CD4-positive, alpha-beta T cell treated with Interleukin-6 at 100 ng/mL for 8 hours (primary cell): ENCODE measurements around the gene RPL37A.
"Not testable (repeated sequence)": the region's sequence is repeated elsewhere in the genome, so short reads cannot be mapped to it uniquely, and the experiment has no call there.

Experiments
- DNase-seq: peaks from one replicate; pipeline ENCODE4 v3.0.0-alpha.2; 2020; ENCODE audit warnings: mixed read lengths, low spot score

The RPL37A gene

GRCh38 chr2:216517447-216518225 is 19.0 kb downstream of the RPL37A start:
- no peak for DNase-seq

GRCh38 chr2:216518566-216519119 is 20.0 kb downstream of the RPL37A start:
- not testable (repeated sequence) for DNase-seq

- DNase-seq = peak; percentile 34
These were observed 20.6 kb downstream of the RPL37A start for GRCh38 chr2:216519154-216519762.

GRCh38 chr2:216520112-216520511 is 21.5 kb downstream of the RPL37A start:
- no peak for DNase-seq

- DNase-seq = no peak
These were observed 24.4 kb downstream of the RPL37A start for GRCh38 chr2:216522892-216523502.

- no peak for DNase-seq
These were observed 27.3 kb downstream of the RPL37A start for GRCh38 chr2:216525972-216526371.

- no peak for DNase-seq
These were observed 28.3 kb downstream of the RPL37A start for GRCh38 chr2:216526939-216527338.

GRCh38 chr2:216527600-216527999 is 29.0 kb downstream of the RPL37A start:
- no peak for DNase-seq

- no peak for DNase-seq
These were observed 33.9 kb downstream of the RPL37A start for GRCh38 chr2:216532562-216532961.

GRCh38 chr2:216533609-216534008 is 35.0 kb downstream of the RPL37A start:
- DNase-seq = no peak

GRCh38 chr2:216534809-216535208 is 36.2 kb downstream of the RPL37A start:
- DNase-seq = no peak

- no peak for DNase-seq
These were observed 36.9 kb downstream of the RPL37A start for GRCh38 chr2:216535454-216535995.

- DNase-seq = no peak
These were observed 38.1 kb downstream of the RPL37A start for GRCh38 chr2:216536734-216537210.

GRCh38 chr2:216537366-216537765 is 38.7 kb downstream of the RPL37A start:
- no peak for DNase-seq

- no peak for DNase-seq
These were observed 39.9 kb downstream of the RPL37A start for GRCh38 chr2:216538538-216538937.

- no peak for DNase-seq
These were observed 40.5 kb downstream of the RPL37A start for GRCh38 chr2:216539120-216539519.

GRCh38 chr2:216539791-216540241 is 41.2 kb downstream of the RPL37A start:
- no peak for DNase-seq

- no peak for DNase-seq
These were observed 42.3 kb downstream of the RPL37A start for GRCh38 chr2:216540920-216541319.

- no peak for DNase-seq
These were observed 42.9 kb downstream of the RPL37A start for GRCh38 chr2:216541505-216541904.

- DNase-seq = no peak
These were observed 46.7 kb downstream of the RPL37A start for GRCh38 chr2:216545359-216545758.

- no peak for DNase-seq
These were observed 47.6 kb downstream of the RPL37A start for GRCh38 chr2:216546241-216546640.

- DNase-seq = no peak
These were observed 48.2 kb downstream of the RPL37A start for GRCh38 chr2:216546641-216547403.
